Measurements from ENCODE around the gene C11orf98. TPM values are rescaled to one million over a fixed set of nuclear protein-coding genes. Genes with fewer than 3 reads are reported as not detected.

Gene C11orf98
- total RNA-seq, 1 donor from 2014 or later: 40.7 TPM

DNA sequence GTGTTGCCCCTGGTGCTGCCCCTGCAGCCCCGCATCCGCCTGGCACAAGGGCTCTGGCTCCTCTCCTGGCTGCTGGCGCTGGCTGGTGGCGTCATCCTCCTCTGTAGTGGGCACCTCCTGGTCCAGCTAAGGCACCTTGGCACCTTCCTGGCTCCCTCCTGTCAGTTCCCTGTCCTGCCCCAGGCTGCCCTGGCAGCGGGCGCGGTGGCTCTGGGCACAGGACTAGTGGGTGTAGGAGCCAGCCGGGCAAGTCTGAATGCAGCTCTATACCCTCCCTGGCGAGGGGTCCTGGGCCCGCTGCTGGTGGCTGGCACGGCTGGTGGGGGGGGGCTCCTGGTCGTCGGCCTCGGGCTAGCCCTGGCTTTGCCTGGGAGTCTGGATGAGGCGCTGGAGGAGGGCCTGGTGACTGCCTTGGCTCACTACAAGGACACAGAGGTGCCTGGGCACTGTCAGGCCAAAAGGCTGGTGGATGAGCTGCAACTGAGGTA is 51.7 kb downstream of the C11orf98 start:
- DNase-seq (ENCODE audit: low read depth): no peak

Other genes with a start within 250 kb of the C11orf98 start
- gene SCGB1A1, start 246.2 kb downstream of the C11orf98 start, total RNA-seq: not detected in 2 replicates
- 141 and 144 TPM in 2 replicates for gene AHNAK, start 118.4 kb downstream of the C11orf98 start, total RNA-seq
- 1,484 and 1,704 TPM in 2 replicates for gene EEF1G, start 91.3 kb downstream of the C11orf98 start, total RNA-seq
- 7.5 and 8.1 TPM in 2 replicates for gene TUT1, start 73.7 kb downstream of the C11orf98 start, total RNA-seq
- gene MTA2, start 63.3 kb downstream of the C11orf98 start, total RNA-seq: 66.9 and 72.4 TPM in 2 replicates
- gene EML3, start 52.4 kb downstream of the C11orf98 start, total RNA-seq: 11.3 and 17.6 TPM in 2 replicates
- 1.5 and 2.8 TPM in 2 replicates for gene ROM1, start 52.0 kb downstream of the C11orf98 start, total RNA-seq
- gene B3GAT3, start 43.2 kb downstream of the C11orf98 start, total RNA-seq: 52.6 and 59.8 TPM in 2 replicates
- gene GANAB, start 18.6 kb downstream of the C11orf98 start, total RNA-seq: 168 and 174 TPM in 2 replicates
- 20.6 and 22.4 TPM in 2 replicates for gene INTS5, start 11.9 kb downstream of the C11orf98 start, total RNA-seq
- 3.2 and 12.4 TPM in 2 replicates for gene CSKMT, start 102 bp upstream of the C11orf98 start, total RNA-seq
- gene UQCC3, start 6.5 kb upstream of the C11orf98 start, total RNA-seq: 5.7 and 6.3 TPM in 2 replicates
- gene LBHD1, start 7.1 kb upstream of the C11orf98 start, total RNA-seq: 4.5 and 5.0 TPM in 2 replicates
- 123 and 133 TPM in 2 replicates for gene UBXN1, start 13.9 kb upstream of the C11orf98 start, total RNA-seq
- 195 and 219 TPM in 2 replicates for gene LRRN4CL, start 24.3 kb upstream of the C11orf98 start, total RNA-seq
- 40.8 and 49.8 TPM in 2 replicates for gene BSCL2, start 42.2 kb upstream of the C11orf98 start, total RNA-seq
- not detected in 2 replicates for gene GNG3, start 42.5 kb upstream of the C11orf98 start, total RNA-seq
- 8.0 and 8.6 TPM in 2 replicates for gene HNRNPUL2, start 62.2 kb upstream of the C11orf98 start, total RNA-seq
- gene TTC9C, start 63.3 kb upstream of the C11orf98 start, total RNA-seq: 19.7 and 30.9 TPM in 2 replicates
- 6.6 TPM in 2 replicates for gene ZBTB3, start 89.0 kb upstream of the C11orf98 start, total RNA-seq
- 67.8 and 69.4 TPM in 2 replicates for gene POLR2G, start 96.4 kb upstream of the C11orf98 start, total RNA-seq
- gene TAF6L, start 106.2 kb upstream of the C11orf98 start, total RNA-seq: 22.1 and 24.9 TPM in 2 replicates
- 30.9 and 52.2 TPM in 2 replicates for gene TMEM179B, start 122.2 kb upstream of the C11orf98 start, total RNA-seq
- 23.9 and 33.4 TPM in 2 replicates for gene TMEM223, start 126.8 kb upstream of the C11orf98 start, total RNA-seq
- gene NXF1, start 140.2 kb upstream of the C11orf98 start, total RNA-seq: 44.0 and 48.5 TPM in 2 replicates
- 25.1 and 27.4 TPM in 2 replicates for gene STX5, start 166.8 kb upstream of the C11orf98 start, total RNA-seq
- gene TEX54, start 167.6 kb upstream of the C11orf98 start, total RNA-seq: not detected in 2 replicates
- gene WDR74, start 174.4 kb upstream of the C11orf98 start, total RNA-seq: 37.9 and 48.1 TPM in 2 replicates
- gene SLC3A2, start 215.7 kb upstream of the C11orf98 start, total RNA-seq: 141 and 195 TPM in 2 replicates

Measured in myocyte (in vitro differentiated cells).